HepG2 (cell line): Measurements from ENCODE around the gene TPM3. TPM values are rescaled to one million over a fixed set of nuclear protein-coding genes. Genes with fewer than 3 reads are reported as not detected.

Experiments
- CBX2 ChIP-seq, 2 experiments: fragments of 200-600 bp in 1 of 2; sonication (generic); formaldehyde crosslinking in 1 of 2; IDR thresholded peaks; 2 replicates each; pipeline versions ENCODE4 v1.7.0 to v1.8.1; 2018 to 2022; ENCODE audit warnings: low read depth in 2 of 2, low read length in 1 of 2, mild to moderate bottlenecking in 1 of 2, missing genetic modification reagents in 1 of 2
- FOXM1 ChIP-seq: sonication (generic); formaldehyde crosslinking; IDR thresholded peaks from 2 replicates; pipeline ENCODE4 v1.5.0; 2020; ENCODE audit warnings: missing genetic modification reagents
- ZBTB1 ChIP-seq: sonication (generic); formaldehyde crosslinking; IDR thresholded peaks from 2 replicates; pipeline ENCODE4 v1.4.0; 2020; ENCODE audit warnings: missing genetic modification reagents, borderline replicate concordance
- ZBTB7B ChIP-seq: sonication (generic); formaldehyde crosslinking; IDR thresholded peaks from 2 replicates; pipeline ENCODE4 v1.4.0; 2020; ENCODE audit warnings: missing genetic modification reagents
- ZFP82 ChIP-seq: sonication (generic); formaldehyde crosslinking; IDR thresholded peaks from 2 replicates; pipeline ENCODE4 v1.5.1; 2020; ENCODE audit warnings: mild to moderate bottlenecking, missing genetic modification reagents, borderline replicate concordance
- ZNF10 ChIP-seq: sonication (generic); formaldehyde crosslinking; IDR thresholded peaks from 2 replicates; pipeline ENCODE4 v1.4.0; 2020; ENCODE audit warnings: mild to moderate bottlenecking, low read depth, missing genetic modification reagents, borderline replicate concordance
- ZNF230 ChIP-seq: sonication (generic); formaldehyde crosslinking; IDR thresholded peaks from 2 replicates; pipeline ENCODE4 v1.4.0; 2020; ENCODE audit warnings: mild to moderate bottlenecking, missing genetic modification reagents
- ZNF263 ChIP-seq: sonication (generic); formaldehyde crosslinking; IDR thresholded peaks from 2 replicates; pipeline ENCODE4 v1.4.0; 2020; ENCODE audit warnings: missing genetic modification reagents
- ZNF567 ChIP-seq: sonication (generic); formaldehyde crosslinking; IDR thresholded peaks from 2 replicates; pipeline ENCODE4 v1.8.1; 2023; ENCODE audit warnings: mild to moderate bottlenecking, missing genetic modification reagents, borderline replicate concordance
- ZNF644 ChIP-seq: IDR thresholded peaks from 2 replicates; pipeline ENCODE4 v1.6.1; 2016; ENCODE audit warnings: low read depth
- ZNF724P ChIP-seq: sonication (generic); formaldehyde crosslinking; IDR thresholded peaks from 2 replicates; pipeline ENCODE4 v1.8.0; 2022; ENCODE audit warnings: missing genetic modification reagents, borderline replicate concordance
- ZNF737 ChIP-seq: sonication (generic); formaldehyde crosslinking; IDR thresholded peaks from 2 replicates; pipeline ENCODE4 v1.5.0; 2020; ENCODE audit warnings: missing genetic modification reagents, mild to moderate bottlenecking, borderline replicate concordance
- ZNF761 ChIP-seq: sonication (generic); formaldehyde crosslinking; conservative IDR thresholded peaks from 2 replicates; pipeline ENCODE4 v1.4.0; 2020; ENCODE audit warnings: mild to moderate bottlenecking, missing genetic modification reagents
- ZNF768 ChIP-seq: sonication (generic); formaldehyde crosslinking; IDR thresholded peaks from 2 replicates; pipeline ENCODE4 v1.4.0; 2020; ENCODE audit warnings: missing genetic modification reagents
- ZNF792 ChIP-seq: IDR thresholded peaks from 2 replicates; pipeline ENCODE4 v1.6.1; 2016
- polyA plus RNA-seq, 8 experiments: library from polyadenylated mRNA; depleted of rRNA in 3 of 8; stranded (reverse) in 7 of 8; unstranded in 1 of 8; fragments of >200 nt; fragmentation: Illumina TruSeq in 4 of 8; extraction: Trizol in 4 of 8; gene quantifications; 2 replicates each; pipeline versions ENCODE4 v1.2.1 to v1.2.3, GENCODE V29; 2011 to 2016; ENCODE audit warnings: low read depth in 4 of 8, missing spikeins in 1 of 8, mixed read lengths in 1 of 8; ENCODE audit not compliant: insufficient read depth in 1 of 8
- total RNA-seq, 5 experiments: library from RNA; depleted of rRNA; stranded (reverse); fragments of >200 nt; fragmentation: Illumina TruSeq; extraction: Trizol; gene quantifications; 2 replicates each; pipeline ENCODE4 v1.2.3, GENCODE V29; 2016; ENCODE audit warnings: low read depth in 1 of 5
- TF ChIP-seq, protein P1 (sequence below): sonication (generic); formaldehyde crosslinking; IDR thresholded peaks from 2 replicates; pipeline ENCODE4 v1.4.0; 2020; ENCODE audit warnings: mild to moderate bottlenecking, missing genetic modification reagents
- TF ChIP-seq, protein P2 (sequence below): sonication (generic); formaldehyde crosslinking; IDR thresholded peaks from 2 replicates; pipeline ENCODE4 v1.9.0; 2022; ENCODE audit warnings: low read depth, missing genetic modification reagents
- TF ChIP-seq, protein P3 (sequence below): sonication (generic); formaldehyde crosslinking; IDR thresholded peaks from 2 replicates; pipeline ENCODE4 v1.4.0; 2020; ENCODE audit warnings: low read depth, mild to moderate bottlenecking, missing genetic modification reagents

TPM3 gene
- total and polyA plus RNA-seq, 2 of the 13 experiments (the other 11 are each of a cell fraction or from before 2014, with no cell fraction given), result 160 to 307 TPM

DNA sequence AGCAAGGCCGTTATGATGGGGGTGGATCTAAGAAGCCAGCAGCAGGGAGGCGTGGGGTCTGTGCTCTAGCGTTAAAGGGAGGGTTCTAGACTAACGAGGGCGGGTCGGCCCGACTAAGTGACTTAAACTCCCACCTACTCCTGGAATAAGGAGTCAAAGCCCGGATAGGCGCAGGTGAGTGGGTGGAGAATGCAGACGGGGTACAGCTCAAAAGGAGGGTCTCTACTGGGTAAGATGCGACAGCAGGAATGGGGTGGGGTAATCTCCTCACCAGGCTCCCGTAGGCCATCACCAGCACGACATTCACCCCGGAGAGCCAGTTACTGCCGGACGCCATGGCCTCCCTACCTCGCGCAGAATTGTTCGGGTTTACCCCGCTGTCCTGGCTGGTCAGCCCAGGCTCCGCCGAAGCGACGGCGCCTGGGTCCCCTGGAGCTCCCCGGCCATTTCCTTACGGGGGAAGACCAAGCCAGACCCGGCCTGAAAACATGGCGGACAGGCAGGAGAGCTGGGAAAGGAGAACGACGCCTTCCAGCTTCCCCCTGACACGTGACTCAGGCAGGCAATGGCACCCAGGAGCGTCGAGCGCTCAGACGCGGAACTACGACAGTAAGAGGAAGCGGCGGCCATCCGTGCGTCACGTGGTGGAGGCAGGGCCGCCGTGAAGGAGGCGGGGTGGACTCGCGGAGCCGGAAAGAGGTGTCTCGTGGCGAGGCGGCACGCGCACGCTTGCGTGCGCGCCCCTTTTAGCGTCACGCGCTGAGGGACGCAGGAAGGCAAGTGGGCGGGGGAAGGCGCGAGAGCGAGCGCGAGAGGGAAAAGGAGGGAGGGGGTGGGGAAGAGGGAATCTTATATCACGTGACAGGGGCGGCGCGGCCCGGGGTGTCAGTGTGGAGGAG is 28.4 kb upstream of the TPM3 start, which contains the start of gene UBAP2L (continued):
- TF ChIP-seq ZBTB1 (CRISPR knock-in tag) (no peak), ZNF263 (CRISPR knock-in tag) (peak; percentile 56), ZNF567 (CRISPR knock-in tag) (no peak; the same call in 1 of the 2 replicates), ZBTB7B (CRISPR knock-in tag) (peak; percentile 29; the same call in 1 of the 2 replicates), ZNF761 (CRISPR knock-in tag) (no peak; the same call in 1 of the 2 replicates), FOXM1 (no peak), ZNF768 (CRISPR knock-in tag) (peak; percentile 70; the same call in 1 of the 2 replicates), ZNF10 (no peak), ZNF792 (CRISPR knock-in tag) (peak; percentile 75), ZNF230 (CRISPR knock-in tag) (0 out of 2 replicates have a peak, but pooled peaks have one; percentile 29), ZNF724P (CRISPR knock-in tag) (no peak), ZNF644 (CRISPR knock-in tag) (peak; percentile 74), ZNF737 (CRISPR knock-in tag) (peak; percentile 79; the same call in 1 of the 2 replicates), CBX2 (IDR thresholded peaks at IDR 0.05; ENCODE audit: low read depth, low read length) (no peak), CBX2 (CRISPR knock-in tag; IDR thresholded peaks at IDR 0.05; ENCODE audit: low read depth) (no peak), ZFP82 (CRISPR knock-in tag) (0 out of 2 replicates have a peak, but pooled peaks have one; percentile 62)
- TF ChIP-seq, protein P1, sequence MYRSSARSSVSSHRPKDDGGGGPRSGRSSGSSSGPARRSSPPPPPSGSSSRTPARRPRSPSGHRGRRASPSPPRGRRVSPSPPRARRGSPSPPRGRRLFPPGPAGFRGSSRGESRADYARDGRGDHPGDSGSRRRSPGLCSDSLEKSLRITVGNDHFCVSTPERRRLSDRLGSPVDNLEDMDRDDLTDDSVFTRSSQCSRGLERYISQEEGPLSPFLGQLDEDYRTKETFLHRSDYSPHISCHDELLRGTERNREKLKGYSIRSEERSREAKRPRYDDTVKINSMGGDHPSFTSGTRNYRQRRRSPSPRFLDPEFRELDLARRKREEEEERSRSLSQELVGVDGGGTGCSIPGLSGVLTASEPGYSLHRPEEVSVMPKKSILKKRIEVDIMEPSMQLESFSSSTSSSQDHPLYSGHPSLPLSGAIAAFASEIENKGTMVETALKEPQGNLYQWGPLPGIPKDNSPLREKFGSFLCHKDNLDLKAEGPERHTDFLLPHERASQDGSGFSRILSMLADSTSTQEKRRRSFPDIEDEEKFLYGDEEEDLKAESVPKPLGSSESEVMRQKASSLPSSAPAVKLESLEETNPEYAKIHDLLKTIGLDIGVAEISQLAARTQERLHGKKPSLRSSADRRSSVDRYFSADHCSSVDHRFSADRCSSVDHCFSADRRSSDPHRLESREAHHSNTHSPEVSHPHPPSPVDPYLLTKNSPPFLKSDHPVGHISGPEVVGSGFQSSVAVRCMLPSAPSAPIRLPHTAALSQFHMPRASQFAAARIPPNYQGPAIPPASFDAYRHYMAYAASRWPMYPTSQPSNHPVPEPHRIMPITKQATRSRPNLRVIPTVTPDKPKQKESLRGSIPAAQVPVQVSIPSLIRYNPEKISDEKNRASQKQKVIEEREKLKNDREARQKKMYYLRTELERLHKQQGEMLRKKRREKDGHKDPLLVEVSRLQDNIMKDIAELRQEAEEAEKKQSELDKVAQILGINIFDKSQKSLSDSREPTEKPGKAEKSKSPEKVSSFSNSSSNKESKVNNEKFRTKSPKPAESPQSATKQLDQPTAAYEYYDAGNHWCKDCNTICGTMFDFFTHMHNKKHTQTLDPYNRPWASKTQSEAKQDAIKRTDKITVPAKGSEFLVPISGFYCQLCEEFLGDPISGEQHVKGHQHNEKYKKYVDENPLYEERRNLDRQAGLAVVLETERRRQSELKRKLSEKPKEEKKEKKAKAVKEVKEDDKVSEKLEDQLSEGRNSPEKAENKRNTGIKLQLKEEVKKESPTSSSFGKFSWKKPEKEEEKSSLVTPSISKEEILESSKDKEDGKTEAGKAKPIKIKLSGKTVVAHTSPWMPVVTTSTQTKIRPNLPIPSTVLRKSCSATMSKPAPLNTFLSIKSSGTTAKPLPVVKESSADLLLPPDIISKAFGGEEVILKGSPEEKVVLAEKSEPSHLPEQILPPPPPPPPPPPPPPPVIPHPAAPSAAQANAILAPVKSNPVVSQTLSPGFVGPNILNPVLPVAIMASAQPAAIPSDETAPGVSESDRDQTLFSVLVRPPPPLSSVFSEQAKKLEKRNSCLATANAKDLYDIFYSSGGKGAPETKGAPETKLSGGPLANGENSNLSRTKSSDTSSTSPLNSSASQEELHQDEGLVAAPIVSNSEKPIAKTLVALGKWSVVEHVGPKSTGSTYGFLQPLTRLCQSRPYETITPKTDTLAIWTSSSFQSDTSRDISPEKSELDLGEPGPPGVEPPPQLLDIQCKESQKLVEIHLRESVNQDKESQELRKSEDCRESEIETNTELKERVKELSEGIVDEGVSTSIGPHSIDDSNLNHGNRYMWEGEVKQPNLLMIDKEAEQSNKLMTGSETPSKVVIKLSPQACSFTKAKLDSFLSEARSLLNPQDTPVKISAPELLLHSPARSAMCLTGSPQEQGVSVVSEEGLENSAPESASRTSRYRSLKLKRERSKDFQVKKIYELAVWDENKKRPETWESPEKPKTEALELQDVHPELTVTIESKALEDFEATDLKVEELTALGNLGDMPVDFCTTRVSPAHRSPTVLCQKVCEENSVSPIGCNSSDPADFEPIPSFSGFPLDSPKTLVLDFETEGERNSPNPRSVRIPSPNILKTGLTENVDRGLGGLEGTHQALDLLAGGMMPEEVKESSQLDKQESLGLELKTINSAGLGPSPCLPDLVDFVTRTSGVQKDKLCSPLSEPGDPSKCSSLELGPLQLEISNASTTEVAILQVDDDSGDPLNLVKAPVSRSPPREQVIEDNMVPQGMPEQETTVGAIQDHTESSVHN (CRISPR knock-in tag), result no peak
- TF ChIP-seq, protein P2, sequence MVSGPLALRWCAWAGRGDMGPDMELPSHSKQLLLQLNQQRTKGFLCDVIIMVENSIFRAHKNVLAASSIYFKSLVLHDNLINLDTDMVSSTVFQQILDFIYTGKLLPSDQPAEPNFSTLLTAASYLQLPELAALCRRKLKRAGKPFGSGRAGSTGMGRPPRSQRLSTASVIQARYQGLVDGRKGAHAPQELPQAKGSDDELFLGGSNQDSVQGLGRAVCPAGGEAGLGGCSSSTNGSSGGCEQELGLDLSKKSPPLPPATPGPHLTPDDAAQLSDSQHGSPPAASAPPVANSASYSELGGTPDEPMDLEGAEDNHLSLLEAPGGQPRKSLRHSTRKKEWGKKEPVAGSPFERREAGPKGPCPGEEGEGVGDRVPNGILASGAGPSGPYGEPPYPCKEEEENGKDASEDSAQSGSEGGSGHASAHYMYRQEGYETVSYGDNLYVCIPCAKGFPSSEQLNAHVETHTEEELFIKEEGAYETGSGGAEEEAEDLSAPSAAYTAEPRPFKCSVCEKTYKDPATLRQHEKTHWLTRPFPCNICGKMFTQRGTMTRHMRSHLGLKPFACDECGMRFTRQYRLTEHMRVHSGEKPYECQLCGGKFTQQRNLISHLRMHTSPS, result no peak
- TF ChIP-seq, protein P3, sequence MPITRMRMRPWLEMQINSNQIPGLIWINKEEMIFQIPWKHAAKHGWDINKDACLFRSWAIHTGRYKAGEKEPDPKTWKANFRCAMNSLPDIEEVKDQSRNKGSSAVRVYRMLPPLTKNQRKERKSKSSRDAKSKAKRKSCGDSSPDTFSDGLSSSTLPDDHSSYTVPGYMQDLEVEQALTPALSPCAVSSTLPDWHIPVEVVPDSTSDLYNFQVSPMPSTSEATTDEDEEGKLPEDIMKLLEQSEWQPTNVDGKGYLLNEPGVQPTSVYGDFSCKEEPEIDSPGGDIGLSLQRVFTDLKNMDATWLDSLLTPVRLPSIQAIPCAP (CRISPR knock-in tag), result no peak
